ENCODE data around the gene TSPAN18.

TSPAN18 gene

DNA sequence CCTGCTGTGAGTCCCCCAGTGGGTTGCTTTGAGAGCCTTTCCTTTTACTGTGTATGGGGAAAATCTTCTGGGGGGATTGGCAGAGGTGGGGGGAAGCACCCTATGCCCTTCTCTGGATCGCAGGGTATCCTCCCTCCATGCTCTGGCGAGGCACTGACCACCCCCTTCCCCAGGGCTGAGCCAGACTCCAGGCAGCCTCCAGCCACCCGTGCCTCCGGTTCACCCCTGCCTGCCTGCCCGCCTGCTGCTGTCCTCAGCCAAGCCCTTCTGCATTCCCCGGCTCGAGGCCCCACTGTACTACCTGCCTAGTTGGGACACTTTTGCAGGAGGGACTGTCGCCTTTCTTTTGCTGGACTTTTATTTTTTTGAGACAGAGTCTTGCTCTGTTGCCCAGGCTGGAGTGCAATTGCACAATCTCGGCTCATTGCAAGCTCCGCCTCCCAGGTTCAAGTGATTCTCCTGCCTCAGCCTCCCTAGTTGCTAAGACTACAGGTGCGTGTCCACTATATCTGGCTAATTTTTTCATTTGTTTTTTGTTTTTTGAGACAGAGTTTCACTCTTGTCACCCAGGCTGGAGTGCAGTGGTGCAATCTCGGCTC, 247.7 kb downstream of the TSPAN18 start:
- no peak for DNase-seq
- Histone ChIP-seq H3K27ac (ENCODE audit: low read length) (no peak overlapping the region), H3F3A (ENCODE audit: insufficient read depth, low read length) (no peaks in the 10 kb centered on the region), H3K9me2 (replicated peaks; ENCODE audit: insufficient read depth, low read length) (no peaks in the 10 kb centered on the region), H2AFZ (ENCODE audit: low read length) (no peak overlapping the region), H3K4me1 (ENCODE audit: low read length) (0 out of 2 replicates have a peak, but pooled peaks cover 2% of the 10 kb centered on the region), H3K9ac (ENCODE audit: low read length) (no peak overlapping the region), H4K20me1 (ENCODE audit: insufficient read depth, low read length) (no peaks in the 10 kb centered on the region), H3K79me2 (ENCODE audit: low read length) (no peaks in the 10 kb centered on the region), H3K4me2 (ENCODE audit: low read depth, low read length) (no peak overlapping the region), H3K4me3 (ENCODE audit: low read length) (no peak overlapping the region), H3K9me3 (replicated peaks; ENCODE audit: insufficient read depth, low read length) (no peaks in the 10 kb centered on the region), H3K27me3 (replicated peaks; ENCODE audit: insufficient read depth, low read length) (no peaks in the 10 kb centered on the region), H3K36me3 (replicated peaks; ENCODE audit: insufficient read depth, low read length) (no peaks in the 10 kb centered on the region)
- TF ChIP-seq EZH2phosphoT487 (IDR thresholded peaks at IDR 0.05; ENCODE audit: low read length) (no peak), EZH2 (optimal IDR thresholded peaks at IDR 0.05; ENCODE audit: low read depth, low read length) (no peak)
- TF ChIP-seq, protein P1, sequence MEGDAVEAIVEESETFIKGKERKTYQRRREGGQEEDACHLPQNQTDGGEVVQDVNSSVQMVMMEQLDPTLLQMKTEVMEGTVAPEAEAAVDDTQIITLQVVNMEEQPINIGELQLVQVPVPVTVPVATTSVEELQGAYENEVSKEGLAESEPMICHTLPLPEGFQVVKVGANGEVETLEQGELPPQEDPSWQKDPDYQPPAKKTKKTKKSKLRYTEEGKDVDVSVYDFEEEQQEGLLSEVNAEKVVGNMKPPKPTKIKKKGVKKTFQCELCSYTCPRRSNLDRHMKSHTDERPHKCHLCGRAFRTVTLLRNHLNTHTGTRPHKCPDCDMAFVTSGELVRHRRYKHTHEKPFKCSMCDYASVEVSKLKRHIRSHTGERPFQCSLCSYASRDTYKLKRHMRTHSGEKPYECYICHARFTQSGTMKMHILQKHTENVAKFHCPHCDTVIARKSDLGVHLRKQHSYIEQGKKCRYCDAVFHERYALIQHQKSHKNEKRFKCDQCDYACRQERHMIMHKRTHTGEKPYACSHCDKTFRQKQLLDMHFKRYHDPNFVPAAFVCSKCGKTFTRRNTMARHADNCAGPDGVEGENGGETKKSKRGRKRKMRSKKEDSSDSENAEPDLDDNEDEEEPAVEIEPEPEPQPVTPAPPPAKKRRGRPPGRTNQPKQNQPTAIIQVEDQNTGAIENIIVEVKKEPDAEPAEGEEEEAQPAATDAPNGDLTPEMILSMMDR (IDR thresholded peaks at IDR 0.05; ENCODE audit: low read length) = no peak

DNA sequence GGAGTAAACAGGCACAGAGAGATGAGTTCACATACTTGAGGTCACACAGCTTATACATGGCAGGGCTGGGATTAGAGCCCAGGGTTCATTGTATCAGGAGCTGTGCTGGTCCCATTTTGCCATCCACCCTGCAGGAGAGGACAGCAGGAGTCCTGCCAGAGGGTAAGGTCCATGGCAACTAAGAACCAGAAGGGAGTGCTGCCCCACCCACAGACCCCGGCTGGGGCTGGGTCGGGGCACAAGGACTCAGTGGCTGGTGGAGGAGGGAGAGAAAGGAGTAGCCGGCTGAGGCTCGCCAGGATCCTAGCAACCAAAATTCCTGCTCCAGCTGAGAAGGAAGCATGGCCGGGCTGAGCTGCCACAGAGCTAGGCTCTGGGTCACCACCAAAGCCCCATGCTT, 249.8 kb downstream of the TSPAN18 start:
- Histone ChIP-seq H3K9me2 (replicated peaks; ENCODE audit: insufficient read depth, low read length) (no peaks in the 10 kb centered on the region), H3K27ac (ENCODE audit: low read length) (no peak overlapping the region), H3K4me1 (ENCODE audit: low read length) (0 out of 2 replicates have a peak, but pooled peaks cover 2% of the 10 kb centered on the region), H3K4me2 (ENCODE audit: low read depth, low read length) (no peak overlapping the region), H3F3A (ENCODE audit: insufficient read depth, low read length) (no peaks in the 10 kb centered on the region), H3K36me3 (replicated peaks; ENCODE audit: insufficient read depth, low read length) (no peaks in the 10 kb centered on the region), H3K9me3 (replicated peaks; ENCODE audit: insufficient read depth, low read length) (no peaks in the 10 kb centered on the region), H4K20me1 (ENCODE audit: insufficient read depth, low read length) (no peaks in the 10 kb centered on the region), H3K27me3 (replicated peaks; ENCODE audit: insufficient read depth, low read length) (no peaks in the 10 kb centered on the region), H2AFZ (ENCODE audit: low read length) (no peak overlapping the region), H3K9ac (ENCODE audit: low read length) (no peak overlapping the region), H3K4me3 (ENCODE audit: low read length) (no peak overlapping the region), H3K79me2 (ENCODE audit: low read length) (no peaks in the 10 kb centered on the region)
- TF ChIP-seq, protein P1 (IDR thresholded peaks at IDR 0.05; ENCODE audit: low read length) = no peak
- no peak for TF ChIP-seq EZH2phosphoT487 (IDR thresholded peaks at IDR 0.05; ENCODE audit: low read length)
- no peak for TF ChIP-seq EZH2 (optimal IDR thresholded peaks at IDR 0.05; ENCODE audit: low read depth, low read length)
- DNase-seq = no peak

DNA sequence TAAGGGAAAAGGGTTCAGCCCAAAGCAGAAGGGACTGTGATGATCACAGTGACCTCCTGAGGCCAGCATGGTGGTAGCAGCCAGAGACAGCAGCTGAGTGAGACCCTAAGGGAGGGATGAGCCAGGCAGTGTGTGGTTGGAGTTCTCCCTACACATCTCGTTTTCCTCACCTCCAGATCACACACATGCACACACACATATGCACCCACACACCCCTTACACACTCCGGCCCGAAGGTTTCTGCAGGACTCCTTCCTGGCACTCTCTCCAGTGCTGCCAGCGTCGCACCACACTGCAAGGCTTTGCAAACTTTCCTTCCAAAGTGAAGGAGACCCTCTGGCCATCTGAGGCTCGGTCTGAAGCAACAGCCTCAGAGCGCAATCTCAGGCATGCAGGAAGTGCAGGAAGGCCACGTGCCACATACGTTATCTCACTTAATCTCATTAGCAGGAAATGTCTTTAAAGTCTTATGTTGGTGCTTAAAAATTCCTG, 250.8 kb downstream of the TSPAN18 start:
- Histone ChIP-seq H3K79me2 (ENCODE audit: low read length) (no peaks in the 10 kb centered on the region), H3K27me3 (replicated peaks; ENCODE audit: insufficient read depth, low read length) (no peaks in the 10 kb centered on the region), H4K20me1 (ENCODE audit: insufficient read depth, low read length) (no peaks in the 10 kb centered on the region), H2AFZ (ENCODE audit: low read length) (no peak overlapping the region), H3F3A (ENCODE audit: insufficient read depth, low read length) (no peaks in the 10 kb centered on the region), H3K4me2 (ENCODE audit: low read depth, low read length) (no peak overlapping the region), H3K9me3 (replicated peaks; ENCODE audit: insufficient read depth, low read length) (no peaks in the 10 kb centered on the region), H3K4me1 (ENCODE audit: low read length) (0 out of 2 replicates have a peak, but pooled peaks cover 2% of the 10 kb centered on the region), H3K4me3 (ENCODE audit: low read length) (no peak overlapping the region), H3K9me2 (replicated peaks; ENCODE audit: insufficient read depth, low read length) (no peaks in the 10 kb centered on the region), H3K9ac (ENCODE audit: low read length) (no peak overlapping the region), H3K27ac (ENCODE audit: low read length) (no peak overlapping the region), H3K36me3 (replicated peaks; ENCODE audit: insufficient read depth, low read length) (no peaks in the 10 kb centered on the region)
- TF ChIP-seq EZH2 (optimal IDR thresholded peaks at IDR 0.05; ENCODE audit: low read depth, low read length) (no peak), EZH2phosphoT487 (IDR thresholded peaks at IDR 0.05; ENCODE audit: low read length) (no peak)
- TF ChIP-seq, protein P1 (IDR thresholded peaks at IDR 0.05; ENCODE audit: low read length) = no peak
- DNase-seq = no peak
